Stimulated activated CD4-positive, alpha-beta T cell treated with anti-CD3 and anti-CD28 coated beads, Interleukin-4, amount 100 ng/mL, for 24 hours (primary cell): ENCODE results near the gene SIGLEC5.
"Not testable (repeated sequence)": the region's sequence is repeated elsewhere in the genome, so short reads cannot be mapped to it uniquely, and the experiment has no call there.

ENCODE experiments used
- DNase-seq: peaks from one replicate; pipeline ENCODE4 v3.0.0-alpha.2; 2020

Gene SIGLEC5

DNA sequence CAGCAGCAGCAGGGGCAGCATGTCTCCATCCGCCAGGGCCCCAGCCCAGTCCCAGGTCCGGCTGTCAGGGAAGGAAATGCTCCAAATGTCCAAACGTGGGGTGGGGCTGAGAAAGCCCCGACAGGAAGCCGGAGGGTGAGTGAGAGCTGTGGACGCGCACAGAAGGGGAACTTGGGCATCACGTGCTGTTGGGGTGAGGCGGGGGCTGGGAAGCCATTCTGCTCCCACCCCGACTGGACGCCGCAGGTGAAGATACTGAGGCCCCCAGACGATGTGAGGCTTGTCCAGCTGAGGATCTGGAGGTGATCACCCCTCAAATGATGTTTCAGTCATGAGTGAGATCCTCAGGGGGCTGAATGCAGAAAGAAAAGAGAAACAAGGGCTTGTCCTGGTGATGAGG lies at the start of gene SIGLEC5:
SIGLEC5 (minus strand) TSS at position 87 of the 400 bp plus-strand sequence; CDS start at position 21, 66 bp downstream.
- not testable (repeated sequence) for DNase-seq

DNA sequence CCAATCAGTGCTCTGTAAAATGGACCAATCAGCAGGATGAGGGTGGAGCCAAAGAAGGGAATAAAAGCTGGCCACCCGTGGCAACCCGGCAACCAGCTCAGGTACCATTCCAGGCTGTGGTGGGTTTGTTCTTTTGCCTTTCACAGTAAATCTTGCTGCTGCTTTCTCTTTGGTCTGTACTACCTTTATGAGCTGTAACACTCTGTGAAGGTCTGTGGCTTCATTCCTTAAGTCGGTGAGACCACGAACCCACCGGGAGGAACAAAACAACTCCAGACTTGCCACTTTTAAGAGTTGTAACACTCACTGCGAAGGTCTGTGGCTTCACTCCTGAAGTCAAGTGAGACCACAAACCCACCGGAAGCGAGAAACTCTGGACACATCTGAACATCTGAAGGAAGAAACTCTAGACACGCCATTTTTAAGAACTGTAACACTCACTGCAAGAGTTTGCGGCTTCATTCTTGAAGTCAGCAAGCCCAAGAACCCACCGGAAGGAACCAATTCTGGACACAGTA lies 46.4 kb upstream of the SIGLEC5 start:
- peak; percentile 31 for DNase-seq

GRCh38 chr19:51675911-51676565 lies 45.8 kb upstream of the SIGLEC5 start:
- peak; percentile 27 for DNase-seq

- DNase-seq = no peak
These were observed 38.0 kb upstream of the SIGLEC5 start for GRCh38 chr19:51668216-51668615.

DNA sequence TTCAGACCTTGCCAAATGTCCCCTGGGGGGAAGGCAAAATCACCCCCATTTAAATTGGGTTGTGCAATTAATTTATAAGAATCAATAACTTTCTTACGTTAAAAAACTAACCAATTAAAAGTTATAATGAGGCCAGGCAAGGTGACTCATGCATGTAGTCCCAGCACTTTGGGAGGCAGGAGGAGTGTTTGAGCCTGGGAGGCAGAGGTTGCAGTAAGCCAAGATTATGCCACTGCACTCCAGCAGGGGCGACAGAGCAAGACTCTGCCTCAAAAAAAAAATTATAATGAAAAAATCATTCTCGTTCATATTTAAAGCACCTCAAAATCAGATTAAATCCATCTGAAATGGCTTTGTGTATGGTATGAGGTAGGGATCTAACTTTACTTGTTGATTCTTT lies 34.8 kb upstream of the SIGLEC5 start:
- DNase-seq = no peak

DNA sequence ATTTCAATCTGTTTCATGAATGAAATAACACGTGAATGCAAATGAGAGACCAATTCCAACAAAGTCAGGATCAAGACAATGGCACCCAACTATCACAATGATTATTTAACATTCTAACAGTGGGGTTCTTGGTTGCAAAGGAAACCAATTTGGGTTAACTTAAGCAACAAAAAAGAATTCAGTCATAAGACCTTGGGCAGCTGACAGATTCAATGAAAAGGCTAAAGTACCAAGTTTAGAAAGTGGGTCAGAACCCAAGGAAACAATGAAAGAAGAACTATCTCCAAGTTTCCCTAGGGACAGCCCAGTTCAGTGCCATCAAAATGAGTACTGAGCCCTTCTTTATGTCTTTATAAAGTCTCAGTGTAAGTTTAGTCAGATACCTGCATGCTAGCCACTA lies 33.9 kb upstream of the SIGLEC5 start:
- no peak for DNase-seq

GRCh38 chr19:51663650-51664049 lies 33.4 kb upstream of the SIGLEC5 start:
- DNase-seq = no peak

DNA sequence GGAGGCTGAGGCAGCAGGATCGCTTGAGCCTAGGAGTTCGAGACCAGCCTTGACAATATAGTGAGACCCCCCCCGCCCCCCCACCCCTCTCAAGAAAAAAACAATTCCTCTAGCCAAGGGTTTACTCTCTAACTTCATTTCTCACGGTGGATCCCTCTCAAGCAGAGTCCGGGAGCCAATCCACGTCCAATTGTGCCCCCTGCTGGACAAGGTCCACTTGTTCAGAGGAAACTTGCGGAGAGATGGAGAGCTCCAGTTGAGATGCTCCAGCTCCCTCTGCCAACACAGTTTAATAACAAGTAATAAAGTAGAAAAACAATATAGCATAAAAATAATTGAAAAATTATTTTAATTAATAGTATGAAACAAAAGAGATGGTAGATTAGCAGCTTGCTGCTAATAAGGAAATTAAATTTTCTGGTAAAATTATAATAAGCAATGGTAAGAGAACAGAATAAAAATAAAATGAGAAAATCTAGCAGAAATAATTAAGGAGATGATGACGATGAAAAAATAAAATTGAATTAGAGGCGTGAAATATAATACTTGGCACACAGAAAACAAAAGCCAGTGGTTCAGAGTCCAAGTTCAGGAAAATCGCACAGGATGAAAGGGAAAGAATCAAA lies 30.9 kb upstream of the SIGLEC5 start:
- peak; percentile 68 for DNase-seq

DNA sequence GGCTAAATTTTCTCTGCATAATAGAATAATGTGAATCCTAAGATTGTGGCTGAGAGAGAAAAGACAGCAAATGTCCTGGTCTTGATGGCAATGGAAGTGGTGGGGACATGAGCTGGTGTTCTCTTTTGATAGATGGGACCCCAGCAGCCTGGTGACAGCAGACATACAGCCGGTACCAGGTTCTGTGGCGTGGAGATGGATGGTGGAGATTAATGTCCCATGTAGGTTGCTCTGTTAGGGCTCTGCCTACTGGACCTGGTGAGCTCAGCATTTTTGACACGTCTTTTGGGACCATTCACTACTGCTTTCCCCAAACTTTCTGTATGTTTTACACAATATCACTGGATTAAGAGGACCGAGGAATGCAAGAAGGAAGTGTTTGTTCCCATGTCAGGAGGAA lies 24.6 kb upstream of the SIGLEC5 start:
- no peak for DNase-seq

GRCh38 chr19:51653162-51653561 lies 23.0 kb upstream of the SIGLEC5 start:
- no peak for DNase-seq

DNA sequence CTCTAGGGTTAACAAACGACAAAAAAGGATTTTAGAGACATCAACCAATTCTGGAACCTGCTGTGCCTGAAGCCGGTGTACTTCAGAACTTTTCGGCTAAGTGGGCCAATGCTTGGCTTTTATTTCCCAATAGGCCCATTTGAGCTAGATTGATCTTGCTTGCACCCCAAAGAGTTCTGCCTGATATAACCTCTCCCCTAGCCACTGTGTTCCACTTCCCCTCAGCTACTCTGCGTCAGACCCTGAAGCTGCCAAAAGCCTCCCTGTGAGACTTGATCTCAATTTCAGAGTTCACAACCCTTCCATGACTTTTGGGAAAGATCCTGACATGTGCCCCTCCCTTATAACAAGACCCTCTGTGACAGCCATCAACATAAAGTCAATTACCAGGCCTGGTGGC lies 22.1 kb upstream of the SIGLEC5 start:
- DNase-seq = no peak

DNA sequence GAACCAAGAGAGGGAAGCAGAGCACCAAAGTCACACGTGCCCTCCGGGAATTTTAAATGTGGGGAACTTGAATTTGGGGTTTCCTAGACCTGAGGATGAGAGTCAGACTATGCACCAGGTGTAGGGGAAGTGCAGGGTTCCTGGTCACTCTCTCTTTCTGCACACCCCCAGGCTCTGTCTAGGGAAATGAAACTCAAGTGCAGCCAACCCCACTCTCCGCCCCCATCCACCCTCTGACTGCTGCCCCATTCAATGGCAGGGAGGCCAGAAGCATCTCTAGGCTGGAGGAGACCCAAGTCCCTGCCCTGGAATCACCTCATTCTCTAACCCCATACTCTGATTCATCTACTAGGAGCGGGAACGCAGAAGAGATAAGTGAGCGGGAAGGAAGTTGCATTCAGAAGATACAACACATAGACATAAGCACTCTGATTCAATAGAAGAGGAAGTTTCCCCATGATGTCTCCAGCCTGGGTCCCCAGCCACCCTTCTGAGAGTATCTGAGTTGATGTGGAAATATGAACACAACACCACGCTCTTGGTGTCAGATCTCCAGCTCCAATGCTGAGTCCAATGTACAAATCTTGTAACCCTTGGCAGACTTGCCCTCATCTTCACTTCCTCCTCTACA lies 21.1 kb upstream of the SIGLEC5 start:
- no peak for DNase-seq

- no peak for DNase-seq
These were observed 17.1 kb upstream of the SIGLEC5 start for GRCh38 chr19:51647318-51647717.

DNA sequence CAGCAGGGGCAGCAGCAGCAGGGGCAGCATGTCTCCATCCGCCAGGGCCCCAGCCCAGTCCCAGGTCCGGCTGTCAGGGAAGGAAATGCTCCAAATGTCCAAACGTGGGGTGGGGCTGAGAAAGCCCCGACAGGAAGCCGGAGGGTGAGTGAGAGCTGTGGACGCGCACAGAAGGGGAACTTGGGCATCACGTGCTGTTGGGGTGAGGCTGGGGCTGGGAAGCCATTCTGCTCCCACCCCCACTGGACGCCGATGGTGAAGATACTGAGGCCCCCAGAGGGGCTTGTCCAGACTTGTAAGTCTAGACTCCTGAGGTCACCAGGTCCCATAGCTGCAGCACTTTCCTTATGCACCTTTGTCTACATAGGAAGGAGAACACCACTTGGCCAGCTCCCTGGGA lies 16.5 kb upstream of the SIGLEC5 start, which contains the start of gene SIGLEC14:
SIGLEC14 (minus strand) TSS at position 96 of the 400 bp plus-strand sequence; CDS start at position 30, 66 bp downstream.
- not testable (repeated sequence) for DNase-seq

GRCh38 chr19:51644636-51645271 lies 14.6 kb upstream of the SIGLEC5 start:
- no peak for DNase-seq

GRCh38 chr19:51641648-51642047 lies 11.4 kb upstream of the SIGLEC5 start:
- DNase-seq = no peak

DNA sequence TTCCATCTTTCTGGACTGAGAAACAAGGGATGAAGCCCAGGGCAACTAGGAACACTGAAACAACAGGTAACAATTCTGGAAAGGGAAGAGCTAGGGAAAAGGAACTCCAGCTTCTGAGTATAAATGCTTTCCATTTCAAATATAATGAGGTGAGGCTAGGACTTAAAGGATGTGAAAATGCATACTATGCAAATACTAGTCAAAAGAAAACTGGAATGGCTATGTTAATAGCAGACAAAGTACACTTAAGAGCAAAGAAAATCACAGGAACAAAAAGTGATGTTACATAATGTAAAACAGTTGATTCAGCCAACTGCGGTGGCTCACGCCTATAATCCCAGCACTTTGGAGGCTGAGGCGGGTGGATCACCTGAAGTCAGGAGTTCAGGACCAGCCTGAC lies 10.2 kb upstream of the SIGLEC5 start:
- no peak for DNase-seq

DNA sequence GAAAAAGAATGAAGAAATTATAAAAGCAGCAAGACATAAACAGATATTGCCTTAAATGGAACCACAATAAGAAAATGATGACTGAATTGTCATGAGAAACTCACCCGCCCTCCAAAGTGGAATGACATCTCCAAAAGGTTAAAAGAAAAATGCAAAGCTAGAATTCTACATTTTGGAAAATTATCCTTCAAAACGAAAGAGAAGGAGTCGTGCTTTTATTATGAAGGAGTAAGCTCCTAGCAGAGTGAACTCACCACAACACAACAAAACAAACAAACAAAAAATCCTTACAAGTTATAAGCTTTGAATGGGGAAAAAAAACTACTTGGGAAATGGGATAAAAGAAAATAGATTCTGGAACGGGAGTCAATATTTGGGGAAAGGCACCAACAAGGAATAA lies 9.7 kb upstream of the SIGLEC5 start:
- no peak for DNase-seq

GRCh38 chr19:51637362-51637978 lies 7.3 kb upstream of the SIGLEC5 start:
- DNase-seq = no peak

DNA sequence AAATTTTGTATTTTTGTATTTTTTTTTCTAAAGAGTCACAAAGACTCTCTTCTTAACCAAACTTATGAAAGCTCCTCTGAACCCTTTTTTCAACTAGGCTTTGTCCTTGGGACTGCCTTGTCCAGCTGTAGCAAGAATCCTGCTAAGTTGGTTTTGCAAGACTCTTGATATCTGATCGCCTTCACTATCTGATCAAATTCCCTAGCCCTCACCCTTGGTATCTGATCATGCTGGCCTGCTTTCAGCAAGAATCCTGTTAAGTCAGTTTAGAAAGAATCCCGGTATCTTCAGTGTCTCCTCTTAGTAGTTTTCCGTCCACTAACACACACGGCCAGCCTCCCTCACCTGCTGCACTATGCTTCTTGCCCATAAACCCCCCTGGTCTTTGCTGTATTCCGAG lies 1.9 kb upstream of the SIGLEC5 start:
- no peak for DNase-seq

DNA sequence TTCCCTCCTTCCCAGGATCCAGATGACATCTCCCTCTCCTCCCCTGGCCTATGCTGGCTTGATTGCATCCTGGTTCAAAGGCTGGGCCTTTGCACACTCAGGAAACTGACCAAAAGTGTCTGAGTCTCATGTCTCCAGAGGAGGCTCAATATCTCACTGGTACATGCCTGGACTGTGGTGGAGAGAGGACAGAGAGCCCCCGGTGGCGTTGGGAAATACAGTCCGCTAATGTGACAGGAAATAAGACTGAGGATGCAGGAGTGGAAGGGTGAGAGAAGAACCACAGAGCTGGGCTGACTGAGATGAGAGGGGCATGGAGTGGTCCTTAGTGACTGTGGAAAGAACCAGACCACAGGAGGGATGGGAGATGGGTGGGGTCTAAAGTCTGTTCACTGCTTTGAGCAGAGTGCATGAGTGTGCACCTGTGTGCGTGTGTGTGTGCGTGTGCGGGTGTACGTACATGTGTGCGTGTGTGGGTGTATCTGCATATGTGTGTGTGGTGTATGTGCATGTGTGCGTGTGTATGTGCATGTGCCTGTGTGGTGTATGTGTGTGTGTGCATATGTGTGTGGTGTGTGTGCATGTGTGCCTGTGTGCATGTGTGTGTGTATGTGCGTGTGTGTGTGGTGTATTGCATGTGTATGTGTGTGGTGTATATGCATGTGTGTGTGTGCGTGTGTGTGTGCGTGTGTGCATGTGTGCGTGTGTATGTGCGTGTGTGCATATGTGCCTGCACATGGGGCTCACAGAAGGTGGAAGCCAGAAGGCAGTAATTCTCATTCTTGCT lies 1.9 kb downstream of the SIGLEC5 start:
- DNase-seq = no peak

- DNase-seq = no peak
These were observed 2.6 kb downstream of the SIGLEC5 start for GRCh38 chr19:51627491-51628138.
